Memory B cell (primary cell): ENCODE results near the gene SLC7A14.

Experiments
- ATAC-seq: fragments of 150-1000 bp; cut with Tn5 transposase; 2 replicates; pipeline ENCODE4 v1.10.0; 2021; ENCODE audit warnings: low read depth, mild to moderate bottlenecking, moderate library complexity
- DNase-seq, 2 donors: peaks; one replicate each; pipeline ENCODE4 v3.0.0; 2022; ENCODE audit warnings: low spot score in 2 of 2
- H3K27ac Mint-ChIP-seq: one replicate; pipeline ENCODE4 v1.8.0; 2022; ENCODE audit warnings: mild to moderate bottlenecking, moderate library complexity, mixed read lengths
- H3K27me3 Mint-ChIP-seq: one replicate; pipeline ENCODE4 v1.8.0; 2022; ENCODE audit warnings: mixed read lengths
- H3K36me3 Mint-ChIP-seq: one replicate; pipeline ENCODE4 v1.8.0; 2022; ENCODE audit warnings: mild to moderate bottlenecking, mixed read lengths
- H3K4me1 Mint-ChIP-seq: one replicate; pipeline ENCODE4 v1.8.0; 2022; ENCODE audit warnings: mixed read lengths
- H3K4me3 Mint-ChIP-seq: one replicate; pipeline ENCODE4 v1.8.0; 2022; ENCODE audit warnings: mild to moderate bottlenecking, moderate library complexity, mixed read lengths
- H3K9me3 Mint-ChIP-seq: one replicate; pipeline ENCODE4 v1.8.0; 2022; ENCODE audit warnings: mixed read lengths

SLC7A14 gene

GRCh38 chr3:170440344-170440743 lies 145.5 kb downstream of the SLC7A14 start:
- no peaks in the 10 kb centered on the region for H3K9me3 Mint-ChIP-seq
- ATAC-seq (no peak), DNase-seq (no peak)
- H3K27me3 Mint-ChIP-seq = peaks cover 4% of the 10 kb centered on the region
- no peak overlapping the region for H3K4me3 Mint-ChIP-seq
- no peaks in the 10 kb centered on the region for H3K4me1 Mint-ChIP-seq
- no peaks in the 10 kb centered on the region for H3K36me3 Mint-ChIP-seq
- H3K27ac Mint-ChIP-seq = no peak overlapping the region

GRCh38 chr3:170438836-170439235 lies 147.0 kb downstream of the SLC7A14 start:
- Mint-ChIP-seq H3K27ac (no peak overlapping the region), H3K9me3 (no peaks in the 10 kb centered on the region), H3K4me1 (no peaks in the 10 kb centered on the region), H3K27me3 (peaks cover 4% of the 10 kb centered on the region), H3K36me3 (no peaks in the 10 kb centered on the region), H3K4me3 (no peak overlapping the region)
- ATAC-seq = no peak
- DNase-seq = no peak

GRCh38 chr3:170437696-170438407 lies 148.0 kb downstream of the SLC7A14 start:
- DNase-seq = no peak
- Mint-ChIP-seq H3K4me3 (no peak overlapping the region), H3K9me3 (no peaks in the 10 kb centered on the region), H3K36me3 (no peaks in the 10 kb centered on the region), H3K27me3 (peaks cover 4% of the 10 kb centered on the region), H3K27ac (no peak overlapping the region), H3K4me1 (no peaks in the 10 kb centered on the region)
- no peak for ATAC-seq

- H3K27me3 Mint-ChIP-seq = no peaks in the 10 kb centered on the region
- no peak for ATAC-seq
- H3K27ac Mint-ChIP-seq = no peak overlapping the region
- no peak overlapping the region for H3K4me3 Mint-ChIP-seq
- DNase-seq = no peak
- H3K36me3 Mint-ChIP-seq = no peaks in the 10 kb centered on the region
- no peaks in the 10 kb centered on the region for H3K4me1 Mint-ChIP-seq
- no peaks in the 10 kb centered on the region for H3K9me3 Mint-ChIP-seq
Measured at GRCh38 chr3:170437176-170437575, 148.7 kb downstream of the SLC7A14 start.

DNA sequence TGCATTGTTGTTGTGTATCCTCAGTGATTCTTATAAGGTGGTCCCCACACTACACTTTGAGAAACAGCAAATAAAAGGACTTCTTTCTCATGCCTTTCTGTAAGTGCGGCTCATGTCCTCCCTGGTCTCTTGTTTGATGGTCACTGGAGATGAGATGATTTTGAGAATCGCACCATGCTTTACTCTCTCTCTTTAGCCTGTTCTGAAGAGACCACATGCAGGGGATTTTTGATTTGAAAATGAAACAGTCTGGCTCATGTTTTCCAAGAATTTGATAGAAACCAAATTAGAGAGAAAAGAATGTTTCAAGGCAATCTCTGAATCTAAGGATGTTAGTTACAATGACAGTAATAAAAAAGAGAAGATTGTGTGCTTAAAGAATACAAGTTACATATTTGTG lies 149.2 kb downstream of the SLC7A14 start:
- ATAC-seq = no peak
- Mint-ChIP-seq H3K27me3 (no peaks in the 10 kb centered on the region), H3K4me3 (no peak overlapping the region), H3K9me3 (no peaks in the 10 kb centered on the region), H3K27ac (no peak overlapping the region), H3K36me3 (no peaks in the 10 kb centered on the region), H3K4me1 (no peaks in the 10 kb centered on the region)
- no peak for DNase-seq

- H3K27me3 Mint-ChIP-seq = no peaks in the 10 kb centered on the region
- H3K4me3 Mint-ChIP-seq = no peak overlapping the region
- H3K4me1 Mint-ChIP-seq = no peaks in the 10 kb centered on the region
- no peak overlapping the region for H3K27ac Mint-ChIP-seq
- no peaks in the 10 kb centered on the region for H3K9me3 Mint-ChIP-seq
- no peaks in the 10 kb centered on the region for H3K36me3 Mint-ChIP-seq
- DNase-seq (no peak), ATAC-seq (no peak)
Measured at GRCh38 chr3:170432416-170432815, 153.5 kb downstream of the SLC7A14 start.

DNA sequence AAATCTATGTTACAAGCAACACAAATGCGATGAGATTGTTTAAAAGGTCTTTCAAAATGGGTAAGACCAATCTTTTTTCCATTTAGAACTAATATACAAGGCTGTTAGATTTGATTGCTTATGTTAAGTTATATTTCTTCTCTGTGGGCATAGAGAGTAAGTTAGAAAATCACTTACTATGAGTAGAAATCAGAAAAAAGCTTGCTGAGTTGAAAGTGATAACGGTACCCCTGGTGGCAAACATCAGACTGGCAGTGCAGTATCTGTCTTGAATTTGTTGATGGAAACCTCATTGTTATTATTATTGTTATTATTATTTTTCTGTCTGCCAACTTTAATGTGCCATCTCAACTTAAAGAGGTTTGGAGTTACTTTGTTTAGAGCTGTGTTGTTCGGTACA lies 154.8 kb downstream of the SLC7A14 start:
- Mint-ChIP-seq H3K27me3 (peaks cover under 1% of the 10 kb centered on the region), H3K27ac (no peak overlapping the region), H3K4me3 (no peak overlapping the region), H3K4me1 (no peaks in the 10 kb centered on the region), H3K36me3 (peaks cover under 1% of the 10 kb centered on the region), H3K9me3 (no peaks in the 10 kb centered on the region)
- DNase-seq (no peak), ATAC-seq (no peak)

GRCh38 chr3:170429050-170429449 lies 156.8 kb downstream of the SLC7A14 start:
- Mint-ChIP-seq H3K4me1 (no peaks in the 10 kb centered on the region), H3K36me3 (peaks cover 6% of the 10 kb centered on the region), H3K27ac (no peak overlapping the region), H3K4me3 (no peak overlapping the region), H3K27me3 (peaks cover 1% of the 10 kb centered on the region), H3K9me3 (no peaks in the 10 kb centered on the region)
- ATAC-seq (no peak), DNase-seq (no peak)

DNA sequence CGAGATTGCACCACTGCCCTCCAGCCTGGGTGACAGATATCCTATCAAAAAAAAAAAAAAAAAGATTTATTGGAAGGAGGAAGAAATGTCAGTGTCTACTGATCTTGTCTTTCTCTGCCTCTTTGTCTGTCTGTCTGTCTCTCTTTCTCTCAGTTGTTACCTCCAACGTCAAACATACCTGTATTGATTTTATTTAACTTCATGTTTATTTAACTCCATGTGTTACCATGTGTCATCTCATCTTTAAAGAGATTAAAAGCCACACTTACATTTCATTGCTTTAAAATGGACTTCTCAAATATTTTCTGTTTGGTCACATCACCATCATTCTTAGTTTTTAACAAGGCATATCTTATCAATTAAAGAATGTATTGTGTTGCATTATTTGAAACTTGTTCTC lies 157.8 kb downstream of the SLC7A14 start:
- Mint-ChIP-seq H3K27ac (no peak overlapping the region), H3K4me1 (no peaks in the 10 kb centered on the region), H3K9me3 (no peaks in the 10 kb centered on the region), H3K36me3 (peaks cover 6% of the 10 kb centered on the region), H3K4me3 (no peak overlapping the region), H3K27me3 (peaks cover 1% of the 10 kb centered on the region)
- DNase-seq (no peak), ATAC-seq (no peak)

DNA sequence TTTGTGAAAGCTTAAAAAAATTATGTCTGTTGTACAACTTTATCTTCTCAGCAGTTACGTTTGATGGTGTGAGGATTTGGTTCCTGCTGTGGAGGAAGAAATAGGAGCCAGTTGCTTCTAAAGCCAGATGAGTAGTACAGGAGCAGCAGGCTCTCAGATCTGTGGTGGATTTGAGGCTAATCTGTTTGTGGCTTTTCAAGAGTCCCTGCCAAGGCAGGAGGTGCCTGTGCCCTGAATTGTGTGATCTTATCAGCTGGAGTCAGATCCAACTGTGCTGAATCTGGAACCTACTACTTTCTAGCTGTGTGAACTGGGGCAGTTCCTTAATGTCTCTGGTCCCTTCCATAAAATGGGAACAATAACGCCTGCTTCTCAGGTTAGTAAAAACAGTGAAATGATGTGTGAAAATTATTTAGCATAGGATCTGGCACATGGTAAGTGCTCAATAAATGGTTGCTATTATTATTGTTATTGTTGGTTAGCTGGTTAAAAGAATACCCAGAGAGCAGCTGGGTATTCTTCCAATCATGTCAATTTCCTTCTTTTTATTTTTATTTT lies 159.6 kb downstream of the SLC7A14 start:
- ATAC-seq (no peak), DNase-seq (no peak)
- Mint-ChIP-seq H3K4me3 (no peak overlapping the region), H3K36me3 (peaks cover 6% of the 10 kb centered on the region), H3K27ac (no peak overlapping the region), H3K27me3 (peaks cover 1% of the 10 kb centered on the region), H3K4me1 (no peaks in the 10 kb centered on the region), H3K9me3 (no peaks in the 10 kb centered on the region)

DNA sequence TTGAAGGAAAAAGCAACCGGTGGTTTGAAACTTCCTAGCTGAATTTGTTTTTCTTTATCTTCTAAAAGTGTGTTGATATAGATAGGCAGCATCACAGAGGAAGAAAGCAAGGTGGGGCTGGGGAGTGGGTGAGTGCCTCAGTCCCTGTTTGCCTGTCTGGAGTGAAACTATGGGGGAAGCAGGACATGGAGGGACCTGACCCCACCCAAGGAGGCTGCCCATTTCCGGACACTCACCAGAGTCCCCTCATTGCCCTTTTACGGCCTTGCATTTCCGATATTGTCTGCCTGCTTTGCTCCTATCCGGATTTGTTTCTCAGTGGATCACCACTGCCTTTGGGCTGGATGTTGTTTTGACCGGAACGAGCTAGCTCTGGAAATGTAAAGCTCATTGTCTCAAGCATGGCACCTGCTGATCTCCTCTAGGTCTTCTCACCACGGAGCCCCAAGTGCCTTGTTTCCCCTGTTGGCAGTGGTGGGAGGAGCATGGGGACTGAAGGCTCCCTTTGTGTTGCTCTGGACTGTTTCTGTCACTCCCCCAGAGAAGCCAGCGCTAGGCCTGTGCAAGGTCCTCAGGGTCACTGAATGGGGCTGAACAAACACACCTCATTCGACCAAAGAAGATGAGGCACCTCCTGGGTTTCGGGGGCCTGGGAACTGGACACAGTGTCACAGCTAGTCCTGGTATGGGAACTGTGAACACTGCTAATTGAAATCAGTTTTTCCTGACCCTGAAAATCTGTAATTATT lies 160.2 kb downstream of the SLC7A14 start:
- Mint-ChIP-seq H3K27me3 (peaks cover 1% of the 10 kb centered on the region), H3K36me3 (peaks cover 6% of the 10 kb centered on the region), H3K4me1 (no peaks in the 10 kb centered on the region), H3K27ac (no peak overlapping the region), H3K9me3 (no peaks in the 10 kb centered on the region), H3K4me3 (no peak overlapping the region)
- ATAC-seq (no peak), DNase-seq (no peak)

- H3K4me3 Mint-ChIP-seq = no peak overlapping the region
- peaks cover 4% of the 10 kb centered on the region for H3K4me1 Mint-ChIP-seq
- H3K27me3 Mint-ChIP-seq = peaks cover 5% of the 10 kb centered on the region
- H3K36me3 Mint-ChIP-seq = peaks cover 6% of the 10 kb centered on the region
- ATAC-seq (no peak), DNase-seq (no peak)
- H3K27ac Mint-ChIP-seq = no peak overlapping the region
- no peaks in the 10 kb centered on the region for H3K9me3 Mint-ChIP-seq
Measured at GRCh38 chr3:170424879-170425278, 161.0 kb downstream of the SLC7A14 start.

GRCh38 chr3:170423001-170423615 lies 162.8 kb downstream of the SLC7A14 start:
- Mint-ChIP-seq H3K36me3 (peaks cover 6% of the 10 kb centered on the region), H3K27ac (no peak overlapping the region), H3K27me3 (peaks cover 8% of the 10 kb centered on the region), H3K9me3 (no peaks in the 10 kb centered on the region), H3K4me1 (peaks cover 11% of the 10 kb centered on the region), H3K4me3 (no peak overlapping the region)
- no peak for DNase-seq
- ATAC-seq = no peak

GRCh38 chr3:170421758-170422157 lies 164.1 kb downstream of the SLC7A14 start:
- Mint-ChIP-seq H3K27me3 (peaks cover 17% of the 10 kb centered on the region), H3K4me3 (no peak overlapping the region), H3K4me1 (peaks cover 13% of the 10 kb centered on the region), H3K36me3 (peaks cover 8% of the 10 kb centered on the region), H3K9me3 (no peaks in the 10 kb centered on the region), H3K27ac (no peak overlapping the region)
- DNase-seq = no peak
- ATAC-seq = no peak
